GM12874 (cell line): Measurements from ENCODE around the gene GPANK1.

Experiments used
- TF ChIP-seq, protein P1 (sequence below): IDR thresholded peaks from 2 replicates; pipeline ENCODE4 v1.5.1; 2011; ENCODE audit warnings: low read depth, mild to moderate bottlenecking, control low read depth, low read length, moderate library complexity; ENCODE audit not compliant: insufficient read depth

GPANK1 gene

DNA sequence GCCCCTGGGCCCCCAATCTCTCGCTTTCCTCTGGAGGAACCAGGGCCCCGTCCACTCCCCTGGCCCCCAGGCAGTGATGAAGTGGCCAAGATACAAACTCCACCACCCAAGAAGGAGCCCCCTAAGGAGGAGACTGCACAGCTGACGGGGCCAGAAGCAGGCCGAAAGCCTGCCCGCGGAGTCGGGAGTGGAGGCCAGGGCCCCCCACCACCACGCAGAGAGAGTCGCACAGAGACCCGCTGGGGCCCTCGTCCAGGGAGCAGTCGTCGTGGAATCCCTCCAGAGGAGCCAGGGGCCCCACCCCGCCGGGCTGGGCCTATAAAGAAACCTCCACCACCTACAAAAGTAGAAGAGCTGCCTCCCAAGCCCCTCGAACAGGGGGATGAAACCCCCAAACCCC, 33.6 kb downstream of the GPANK1 start:
- TF ChIP-seq, protein P1, sequence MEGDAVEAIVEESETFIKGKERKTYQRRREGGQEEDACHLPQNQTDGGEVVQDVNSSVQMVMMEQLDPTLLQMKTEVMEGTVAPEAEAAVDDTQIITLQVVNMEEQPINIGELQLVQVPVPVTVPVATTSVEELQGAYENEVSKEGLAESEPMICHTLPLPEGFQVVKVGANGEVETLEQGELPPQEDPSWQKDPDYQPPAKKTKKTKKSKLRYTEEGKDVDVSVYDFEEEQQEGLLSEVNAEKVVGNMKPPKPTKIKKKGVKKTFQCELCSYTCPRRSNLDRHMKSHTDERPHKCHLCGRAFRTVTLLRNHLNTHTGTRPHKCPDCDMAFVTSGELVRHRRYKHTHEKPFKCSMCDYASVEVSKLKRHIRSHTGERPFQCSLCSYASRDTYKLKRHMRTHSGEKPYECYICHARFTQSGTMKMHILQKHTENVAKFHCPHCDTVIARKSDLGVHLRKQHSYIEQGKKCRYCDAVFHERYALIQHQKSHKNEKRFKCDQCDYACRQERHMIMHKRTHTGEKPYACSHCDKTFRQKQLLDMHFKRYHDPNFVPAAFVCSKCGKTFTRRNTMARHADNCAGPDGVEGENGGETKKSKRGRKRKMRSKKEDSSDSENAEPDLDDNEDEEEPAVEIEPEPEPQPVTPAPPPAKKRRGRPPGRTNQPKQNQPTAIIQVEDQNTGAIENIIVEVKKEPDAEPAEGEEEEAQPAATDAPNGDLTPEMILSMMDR: no peak

DNA sequence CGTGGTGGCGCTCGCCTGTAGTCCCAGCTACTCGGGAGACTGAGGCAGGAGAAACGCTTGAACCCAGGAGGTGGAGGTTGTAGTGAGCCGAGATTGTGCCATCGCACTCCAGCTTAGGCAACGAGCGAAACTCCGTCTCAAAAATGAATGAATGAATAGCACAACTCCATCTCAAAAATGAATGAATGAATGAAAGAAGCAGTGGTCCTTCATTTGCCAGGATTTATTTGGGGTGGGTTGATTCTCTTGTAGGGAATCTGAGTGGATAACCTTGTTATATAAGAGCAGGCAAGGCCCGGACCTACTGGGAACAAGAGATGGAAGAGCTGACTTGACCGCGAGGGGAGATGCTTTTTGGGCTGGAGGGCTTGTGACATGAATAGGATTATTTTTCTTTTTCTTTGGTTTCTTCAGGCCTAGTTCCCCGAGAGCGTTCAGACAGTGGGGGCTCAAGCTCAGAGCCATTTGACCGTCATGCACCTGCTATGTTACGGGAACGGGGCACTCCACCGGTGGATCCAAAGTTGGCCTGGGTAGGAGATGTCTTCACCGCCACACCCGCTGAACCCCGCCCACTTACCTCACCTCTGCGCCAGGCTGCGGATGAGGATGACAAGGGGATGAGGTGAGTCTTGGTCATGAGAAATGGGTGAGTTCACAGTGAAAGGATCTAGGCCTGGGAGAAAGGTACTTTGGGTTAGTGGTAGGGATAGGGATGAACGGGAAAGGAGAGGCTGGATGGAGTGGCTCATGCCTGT, 34.4 kb downstream of the GPANK1 start:
- TF ChIP-seq, protein P1: no peak

DNA sequence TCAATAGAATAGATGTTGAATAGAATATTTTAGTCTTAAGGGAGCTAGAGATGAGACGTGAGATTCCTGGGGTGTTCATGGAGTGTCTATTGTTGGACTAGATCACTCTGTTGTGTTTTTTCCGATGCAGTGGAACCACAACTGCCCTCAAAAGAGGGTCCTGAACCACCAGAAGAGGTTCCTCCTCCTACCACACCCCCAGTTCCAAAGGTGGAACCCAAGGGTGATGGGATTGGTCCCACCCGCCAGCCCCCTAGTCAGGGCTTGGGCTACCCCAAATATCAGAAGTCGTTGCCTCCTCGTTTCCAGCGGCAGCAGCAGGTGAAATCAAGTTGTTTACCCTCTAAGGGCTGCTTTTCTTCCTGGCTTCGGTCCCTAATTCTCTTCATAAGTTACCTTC, 35.8 kb downstream of the GPANK1 start:
- TF ChIP-seq, protein P1: no peak

DNA sequence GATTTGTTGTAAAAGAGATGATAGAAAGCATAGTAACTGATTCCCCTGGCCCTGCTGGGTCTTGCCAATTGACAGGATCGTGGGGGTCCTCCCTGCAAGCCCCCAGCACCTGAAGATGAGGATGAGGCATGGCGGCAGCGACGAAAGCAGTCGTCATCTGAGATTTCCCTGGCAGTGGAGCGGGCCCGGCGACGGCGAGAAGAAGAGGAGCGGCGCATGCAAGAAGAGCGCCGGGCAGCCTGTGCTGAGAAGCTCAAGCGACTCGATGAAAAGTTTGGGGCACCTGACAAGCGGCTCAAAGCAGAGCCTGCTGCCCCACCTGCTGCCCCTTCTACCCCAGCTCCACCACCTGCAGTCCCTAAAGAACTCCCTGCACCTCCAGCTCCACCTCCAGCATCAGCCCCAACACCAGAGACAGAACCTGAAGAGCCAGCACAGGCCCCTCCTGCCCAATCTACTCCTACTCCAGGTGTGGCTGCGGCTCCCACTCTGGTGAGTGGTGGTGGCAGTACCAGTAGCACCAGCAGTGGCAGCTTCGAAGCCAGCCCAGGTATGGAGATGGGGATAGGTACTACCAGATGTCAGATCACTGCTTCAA, 37.0 kb downstream of the GPANK1 start:
- TF ChIP-seq, protein P1: no peak

DNA sequence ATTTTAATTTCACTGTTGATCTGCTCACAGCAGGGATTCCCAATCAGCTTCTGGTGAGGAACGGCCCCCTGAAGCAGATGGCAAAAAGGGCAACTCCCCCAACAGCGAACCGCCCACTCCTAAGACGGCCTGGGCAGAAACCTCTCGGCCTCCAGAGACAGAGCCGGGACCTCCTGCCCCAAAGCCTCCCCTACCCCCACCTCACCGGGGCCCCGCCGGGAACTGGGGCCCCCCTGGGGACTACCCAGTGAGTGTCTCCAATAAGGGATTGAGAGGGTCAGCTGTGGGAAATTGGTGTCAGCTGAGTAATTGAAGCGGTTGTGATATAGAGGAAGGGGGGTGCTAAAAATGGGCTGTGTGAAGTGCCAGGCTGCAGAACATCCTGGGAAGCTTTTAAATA, 37.8 kb downstream of the GPANK1 start:
- TF ChIP-seq, protein P1: no peak

DNA sequence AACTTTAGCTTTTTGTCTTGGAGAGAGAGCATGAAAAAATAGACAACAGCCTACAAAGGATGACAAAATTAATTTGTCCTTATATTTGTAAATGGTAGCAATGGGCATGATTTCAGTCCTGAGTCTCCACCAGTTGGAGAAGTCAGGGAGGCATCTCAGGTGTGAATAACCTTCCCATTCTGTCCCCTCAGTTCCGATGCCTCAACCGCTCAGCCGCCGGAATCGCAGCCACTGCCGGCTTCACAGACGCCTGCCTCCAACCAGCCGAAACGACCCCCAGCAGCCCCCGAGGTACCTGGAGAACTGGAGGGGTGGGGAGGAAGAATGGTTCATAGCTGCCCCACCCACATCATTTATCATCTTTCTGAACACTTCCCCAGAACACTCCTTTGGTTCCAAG, 40.7 kb downstream of the GPANK1 start:
- TF ChIP-seq, protein P1: no peak

DNA sequence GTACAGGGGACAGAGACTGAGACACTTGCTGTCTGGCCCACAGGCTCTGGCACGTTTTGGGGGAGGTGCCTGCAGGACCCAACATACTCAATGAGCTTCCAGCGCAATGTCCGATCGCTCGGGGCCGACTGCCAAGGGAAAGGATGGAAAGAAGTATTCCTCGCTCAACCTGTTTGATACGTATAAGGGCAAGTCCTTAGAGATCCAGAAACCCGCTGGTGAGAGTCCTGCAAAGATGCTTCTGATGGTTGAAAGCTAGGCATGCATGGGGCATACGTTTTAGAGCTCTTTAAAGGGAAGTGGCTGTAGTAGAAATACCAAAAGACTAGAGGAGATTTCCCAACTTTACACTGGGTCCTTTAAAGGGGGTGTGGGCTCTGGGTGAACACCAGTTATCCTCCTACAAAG, 42.1 kb downstream of the GPANK1 start:
- TF ChIP-seq, protein P1: no peak
